Measurements from ENCODE around the gene LTB.

GRCh38 chr6:31621991-31622390, 39.8 kb upstream of the LTB start:
- no peak for TF ChIP-seq CTCF (IDR thresholded peaks at IDR 0.05; ENCODE audit: low read length)
- no peak for TF ChIP-seq EZH2 (IDR thresholded peaks at IDR 0.05; ENCODE audit: borderline replicate concordance, low read length)
